ENCODE results near the gene GTPBP6.
"Not testable (repeated sequence)": the region's sequence is repeated elsewhere in the genome, so short reads cannot be mapped to it uniquely, and the experiment has no call there.

Gene GTPBP6

DNA sequence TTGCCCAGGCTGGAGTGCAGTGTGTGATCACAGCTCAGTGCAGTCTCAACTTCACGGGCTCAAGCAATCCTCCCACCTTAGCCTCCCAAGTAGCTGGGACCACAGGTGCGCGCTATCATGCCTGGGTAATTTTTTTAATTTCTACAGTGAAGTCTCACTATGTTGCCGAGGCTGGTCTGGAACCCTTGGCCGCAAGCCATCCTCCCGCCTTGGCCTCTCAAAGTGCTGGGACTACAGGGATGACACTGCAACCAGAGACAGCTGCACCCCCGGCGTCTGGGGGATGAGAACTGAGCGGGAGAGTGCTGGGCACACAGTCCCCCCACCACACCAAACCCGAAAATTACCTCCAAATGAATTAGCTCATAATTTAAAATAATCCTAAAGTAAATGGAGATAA is 33.1 kb upstream of the GTPBP6 start:
- DNase-seq = no peak

DNA sequence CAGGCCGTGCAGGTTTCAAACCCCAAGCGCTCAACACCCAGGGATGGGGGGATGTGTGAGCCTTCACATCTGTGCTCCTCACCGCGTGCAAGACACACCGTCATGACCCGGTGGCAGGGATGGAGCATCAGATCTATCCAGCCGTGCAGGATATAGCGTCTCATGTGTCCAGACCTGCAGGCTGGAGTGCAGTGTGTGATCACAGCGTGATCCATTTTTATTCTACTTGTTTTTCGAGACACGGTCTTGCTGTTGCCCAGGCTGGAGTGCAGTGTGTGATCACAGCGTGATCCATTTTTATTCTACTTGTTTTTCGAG is 32.7 kb upstream of the GTPBP6 start:
- not testable (repeated sequence) for DNase-seq

DNA sequence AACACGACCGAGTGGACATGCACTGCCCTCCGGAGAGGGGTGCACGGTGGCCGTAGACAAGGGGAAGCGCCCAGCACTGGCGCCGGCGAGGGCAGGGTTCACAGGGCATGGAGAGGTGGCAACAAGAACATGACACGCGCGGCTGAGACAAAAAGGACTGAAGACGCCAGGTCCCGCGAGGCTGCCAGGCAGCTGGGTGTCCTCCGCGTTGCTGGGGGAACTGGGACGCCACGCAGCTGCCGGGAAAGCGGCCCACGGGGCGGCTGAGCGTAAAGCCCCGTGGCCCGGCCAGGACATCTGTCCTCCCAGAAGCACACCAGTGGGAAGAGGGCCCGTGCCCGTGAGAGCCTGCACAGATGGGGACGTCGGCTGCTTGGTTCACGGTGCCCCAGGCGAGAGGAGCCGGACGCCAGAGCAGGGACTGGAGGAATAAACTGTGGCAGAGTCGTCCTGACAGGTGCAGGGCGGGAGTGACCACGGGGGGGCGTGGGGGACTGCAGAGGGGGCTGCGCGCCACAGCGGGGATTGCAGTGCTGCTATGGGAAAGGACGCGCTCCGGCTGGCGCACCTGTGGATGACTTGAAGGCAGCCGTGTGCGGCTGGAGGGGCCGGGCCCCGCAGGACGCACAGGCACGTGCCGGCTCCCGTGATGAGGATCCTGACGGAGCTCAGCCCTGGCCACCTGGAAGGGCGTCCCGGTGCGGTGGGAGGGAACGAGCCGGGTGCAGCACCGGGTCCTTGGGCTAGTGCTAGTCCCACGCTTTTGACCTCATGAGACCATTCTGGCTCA is 32.1 kb upstream of the GTPBP6 start:
- DNase-seq = no peak

DNA sequence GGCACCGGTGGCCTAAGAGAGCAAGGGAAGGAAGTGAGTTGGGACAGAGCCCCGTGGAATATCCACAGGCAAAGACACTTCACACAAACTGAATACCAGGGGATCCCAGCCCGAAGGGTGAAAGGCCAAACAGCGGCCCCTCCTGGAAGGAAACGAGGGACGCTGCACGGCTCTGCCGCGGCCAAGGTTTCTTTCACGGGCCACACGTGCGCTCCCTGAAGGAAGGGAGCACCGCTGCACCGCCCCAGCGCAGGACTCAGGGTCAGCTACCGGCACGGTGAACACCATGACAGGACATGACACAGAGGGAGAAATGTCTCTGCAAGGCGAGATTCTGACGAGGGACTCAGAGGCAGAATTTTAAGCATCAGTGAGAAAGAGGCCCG is 31.5 kb upstream of the GTPBP6 start:
- DNase-seq = no peak

DNA sequence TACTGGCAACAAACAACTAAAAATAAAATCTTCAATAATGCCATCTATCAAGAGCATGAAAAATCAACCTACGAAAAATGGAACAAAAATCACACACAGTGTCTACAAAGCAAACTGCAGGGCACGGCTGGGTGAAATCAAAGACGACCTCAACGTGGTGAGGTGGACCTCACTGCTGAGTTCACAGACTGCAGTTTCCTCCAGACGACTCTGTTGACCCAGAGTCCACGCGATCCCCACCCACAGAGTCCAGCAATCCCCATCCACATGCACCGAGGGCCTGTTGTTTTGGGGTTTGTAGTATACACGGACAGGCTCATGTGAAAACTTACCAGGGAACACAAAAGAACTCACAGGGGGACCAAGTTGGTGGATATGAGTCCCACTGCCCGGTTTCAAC is 31.1 kb upstream of the GTPBP6 start:
- DNase-seq = no peak

DNA sequence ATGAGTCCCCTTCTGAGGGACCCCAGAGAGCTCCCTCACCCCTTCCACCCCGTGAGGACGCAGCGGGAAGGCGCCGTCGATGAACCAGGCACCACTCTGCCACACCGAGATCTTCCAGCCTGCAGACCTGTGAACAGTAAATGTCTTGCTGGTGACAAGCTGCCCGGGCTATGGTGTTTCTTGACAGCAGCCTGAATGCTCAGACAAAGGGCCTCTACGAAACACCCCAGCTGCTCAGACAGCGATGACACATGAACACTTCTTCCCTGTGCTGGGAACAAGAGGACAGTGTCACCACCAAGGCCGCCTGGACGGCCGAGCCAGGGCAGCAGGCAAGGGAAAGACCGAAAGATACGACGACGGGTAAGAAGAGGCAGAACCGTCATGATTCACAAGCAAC is 30.6 kb upstream of the GTPBP6 start:
- no peak for DNase-seq

DNA sequence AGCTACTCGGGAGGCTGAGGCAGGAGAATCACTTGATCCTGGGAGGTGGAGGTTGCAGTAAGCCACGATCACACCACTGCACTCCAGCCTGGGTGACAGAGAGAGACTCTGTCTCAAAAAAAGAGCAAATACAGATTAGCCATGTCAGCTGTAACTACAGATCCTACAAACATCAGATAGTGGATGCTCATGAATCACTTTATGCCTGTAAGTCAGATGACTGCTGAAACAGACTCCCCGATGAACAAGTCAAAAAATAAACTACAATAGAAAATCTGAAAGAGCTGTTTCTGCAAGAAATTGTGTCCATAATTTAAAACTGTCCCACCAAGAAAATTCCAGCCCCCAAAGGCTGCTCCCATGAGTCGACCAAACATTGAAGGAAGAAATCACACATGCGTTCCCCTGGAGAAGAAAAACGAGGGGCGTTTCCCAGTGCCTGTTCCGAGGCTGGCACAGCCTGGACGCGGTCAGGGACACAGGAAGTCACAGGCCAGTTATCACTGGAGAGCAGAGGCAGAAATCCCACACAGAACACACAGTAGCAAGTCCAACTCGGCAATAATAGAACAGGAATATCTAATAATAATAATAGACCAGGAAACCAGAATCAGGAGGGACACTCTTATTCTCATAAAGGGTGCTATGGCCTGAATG is 30.0 kb upstream of the GTPBP6 start:
- no peak for DNase-seq

DNA sequence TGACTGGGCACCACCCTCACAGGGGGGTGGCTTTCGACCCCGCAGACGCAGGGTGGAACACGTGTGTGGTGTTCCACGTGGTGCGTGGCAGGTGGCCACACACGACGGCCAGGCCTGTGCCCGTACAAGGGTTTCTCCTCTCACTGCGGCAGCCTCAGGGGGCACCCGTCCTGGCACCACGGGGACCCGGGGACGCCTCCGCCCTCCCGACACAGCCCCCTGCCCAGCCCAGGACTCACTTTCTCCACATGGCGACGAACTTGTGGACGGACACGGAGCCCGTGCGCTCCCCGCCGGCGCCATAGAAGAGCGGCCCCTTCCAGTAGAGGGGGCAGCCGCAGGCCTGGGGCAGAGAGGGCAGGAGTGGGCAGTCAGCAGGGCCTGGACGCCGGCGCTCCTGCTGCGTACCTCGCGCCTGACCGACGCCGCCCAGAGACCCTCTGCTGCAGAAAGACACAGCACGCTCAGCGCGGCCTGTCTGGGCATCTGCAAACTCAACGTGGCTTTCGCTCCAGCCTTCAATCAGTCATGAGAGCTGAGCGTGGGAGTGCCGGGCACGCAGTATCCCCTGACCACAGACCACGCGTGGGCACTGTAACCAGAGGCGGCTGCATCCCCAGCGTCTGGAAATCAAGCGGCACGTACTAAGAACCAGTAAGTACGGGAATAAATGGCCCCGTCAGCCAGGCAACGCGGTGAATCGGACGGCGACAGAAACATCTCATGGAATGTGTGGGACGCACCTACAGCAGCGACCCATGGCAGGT is 28.9 kb upstream of the GTPBP6 start:
- DNase-seq = no peak

DNA sequence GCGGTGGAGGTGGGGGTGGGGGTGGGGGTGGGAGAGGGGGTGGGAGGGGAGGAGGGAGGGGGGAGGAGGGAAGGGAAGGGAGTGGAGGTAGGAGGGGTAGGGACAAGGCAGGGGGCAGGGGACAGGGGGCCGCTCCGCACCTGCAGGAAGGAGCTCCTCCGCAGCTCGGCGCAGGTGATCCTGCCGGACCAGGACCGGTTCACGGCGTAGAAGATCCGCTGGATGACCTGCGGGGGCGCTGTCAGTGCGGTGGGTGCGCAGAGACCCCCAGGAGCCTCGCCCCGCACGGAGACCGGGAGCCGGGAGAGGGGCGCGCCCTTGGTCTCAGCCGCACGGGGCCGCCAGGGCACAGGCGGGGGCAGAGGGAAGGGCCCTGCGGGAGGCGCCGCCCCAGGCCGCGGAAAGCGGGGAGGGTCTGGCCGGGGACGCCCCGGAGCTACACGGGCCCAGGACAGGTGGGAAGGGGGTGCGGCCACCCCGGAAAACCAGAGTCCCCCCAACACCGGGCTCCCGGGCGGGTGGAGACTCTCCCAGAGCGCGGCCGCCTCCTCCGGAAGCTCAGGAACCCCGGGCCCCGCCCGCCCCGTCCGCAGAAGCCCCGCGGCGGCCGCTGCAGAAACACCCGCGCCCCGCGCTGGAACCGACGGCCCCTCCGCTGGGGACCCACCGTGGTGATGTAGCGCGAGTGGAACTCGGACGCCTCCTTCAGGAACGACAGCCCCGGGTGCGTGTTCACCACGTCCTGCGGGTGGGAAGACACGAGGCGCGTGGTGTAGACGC is 27.6 kb upstream of the GTPBP6 start:
- no peak for DNase-seq

DNA sequence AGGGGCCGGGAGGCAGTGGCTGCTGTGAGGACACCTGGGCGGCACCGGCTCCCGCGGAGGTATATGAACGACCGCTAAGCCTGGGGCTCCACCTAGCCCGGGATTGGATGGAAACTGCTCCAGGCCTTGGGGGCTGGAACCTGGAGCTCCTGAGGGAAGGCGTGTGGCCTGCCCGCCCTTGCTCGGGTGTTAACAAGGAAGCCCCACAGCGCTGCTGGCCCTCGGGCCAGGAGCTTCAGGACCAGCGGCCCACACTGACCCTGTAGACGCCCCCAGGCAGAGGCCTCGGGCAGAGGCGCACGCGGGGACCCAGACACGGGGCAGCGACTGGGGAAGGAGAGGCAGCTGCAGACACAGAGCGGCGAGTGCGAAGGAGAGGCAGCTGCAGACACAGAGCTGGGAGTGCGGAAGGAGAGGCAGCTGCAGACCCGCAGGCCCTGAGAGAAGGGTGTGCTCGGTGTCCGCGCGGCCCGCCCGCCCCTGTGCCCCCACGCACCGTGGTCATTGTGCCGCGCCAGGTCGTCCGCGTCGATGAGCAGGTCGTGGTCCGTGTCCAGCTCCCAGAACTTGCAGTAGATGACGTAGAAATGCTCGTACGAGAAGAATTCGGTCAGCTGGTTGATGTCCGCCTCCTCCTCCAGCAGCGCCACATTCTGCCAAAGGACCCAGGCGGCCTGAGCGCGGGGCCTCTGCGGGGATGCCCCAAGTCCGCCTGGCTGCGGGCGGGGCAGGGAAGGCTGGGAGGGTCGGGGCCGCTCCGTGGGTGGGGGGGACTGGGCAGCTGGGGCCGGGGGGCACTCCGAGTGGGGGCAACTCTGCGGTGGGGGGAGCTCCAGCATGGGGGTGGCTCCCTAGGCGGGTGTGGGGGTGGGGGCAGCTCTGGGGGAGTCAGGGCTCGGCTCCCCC is 26.7 kb upstream of the GTPBP6 start:
- DNase-seq = no peak

DNA sequence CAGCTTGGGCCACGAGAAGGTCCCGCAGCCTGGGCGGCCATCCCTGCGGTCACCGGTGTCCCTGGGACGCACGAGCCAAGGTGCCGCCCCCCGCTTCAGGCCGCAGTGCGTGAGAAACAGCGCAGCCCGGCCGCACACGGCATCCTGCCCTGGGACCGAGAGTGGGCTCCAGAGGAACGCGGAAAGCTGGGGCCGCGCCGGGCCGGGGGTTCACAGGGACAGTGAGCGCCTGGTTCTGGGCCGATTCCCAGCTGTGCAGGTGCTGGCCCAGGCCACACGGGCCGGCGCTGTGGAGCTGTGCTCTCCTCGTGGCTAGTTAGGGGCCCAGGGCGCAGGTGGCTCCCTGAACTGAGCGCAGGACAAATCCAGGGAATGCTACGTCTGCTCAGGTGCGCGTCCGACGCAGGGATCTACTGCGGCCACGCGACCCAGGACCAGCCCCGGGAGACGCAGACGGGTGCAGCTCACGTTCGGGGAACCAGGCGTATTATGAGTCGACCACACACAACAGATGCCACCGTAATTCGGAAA is 25.8 kb upstream of the GTPBP6 start:
- DNase-seq = no peak

DNA sequence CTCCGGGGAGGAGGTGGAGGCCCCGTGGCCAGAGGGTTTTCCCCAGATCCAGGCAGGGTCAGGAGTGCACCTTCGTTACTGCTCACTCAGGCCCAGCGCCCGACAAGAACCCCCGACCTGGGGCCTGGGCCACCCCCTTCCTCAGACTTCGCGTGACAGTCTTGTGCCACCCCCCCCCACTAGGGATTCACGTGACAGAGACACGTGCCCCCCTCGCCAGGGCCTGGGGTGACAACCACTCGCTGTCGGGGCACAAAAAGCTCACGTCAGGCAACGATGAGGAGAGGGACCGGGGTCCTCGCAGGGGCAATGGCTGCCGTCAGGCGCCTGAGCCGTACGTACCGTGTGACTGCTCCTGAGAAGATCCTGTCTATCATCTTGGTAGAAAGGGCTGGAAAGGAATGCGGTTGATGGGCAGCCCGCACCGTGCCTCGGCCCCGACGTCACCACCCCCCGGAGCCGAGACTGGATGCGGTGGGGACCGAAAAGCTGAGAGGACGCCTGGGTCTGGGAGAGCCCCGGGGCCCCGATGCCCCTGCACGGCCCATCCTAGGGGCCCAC is 23.0 kb upstream of the GTPBP6 start:
- DNase-seq = no peak

DNA sequence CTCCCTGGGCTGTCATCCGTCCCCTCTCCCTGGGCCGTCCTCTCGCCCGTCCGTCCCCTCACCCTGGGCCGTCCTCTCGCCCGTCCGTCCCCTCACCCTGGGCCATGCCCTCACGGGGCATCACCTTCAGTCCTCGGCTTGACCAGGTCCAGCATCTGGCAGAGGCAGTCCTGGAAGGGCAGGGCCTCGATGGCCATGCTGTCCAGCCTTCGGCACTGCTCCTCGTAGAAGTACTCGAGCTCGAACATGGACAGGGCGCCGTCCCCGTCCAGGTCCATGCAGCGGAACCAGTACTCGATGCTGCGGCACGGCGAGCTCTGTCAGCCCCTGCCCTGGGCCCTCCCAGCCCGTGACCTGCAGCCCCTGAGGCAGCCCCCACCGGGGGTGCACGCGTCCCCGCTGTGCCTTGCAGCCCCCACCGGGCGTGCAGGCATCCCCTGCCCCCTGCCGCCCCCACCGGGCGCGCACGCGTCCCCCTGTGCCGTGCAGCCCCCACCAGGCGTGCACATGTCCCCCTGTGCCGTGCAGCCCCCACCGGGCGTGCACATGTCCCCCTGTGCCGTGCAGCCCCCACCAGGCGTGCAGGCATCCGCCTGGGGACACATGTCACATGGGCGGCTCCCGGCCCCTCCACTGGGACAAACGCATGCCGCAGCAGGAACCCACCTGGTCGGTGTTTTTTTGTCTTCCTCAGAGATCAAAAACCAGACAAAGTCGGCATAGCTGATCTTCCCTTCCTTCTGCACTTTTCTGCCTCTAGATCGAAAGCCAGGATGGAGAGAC is 22.2 kb upstream of the GTPBP6 start:
- no peak for DNase-seq

DNA sequence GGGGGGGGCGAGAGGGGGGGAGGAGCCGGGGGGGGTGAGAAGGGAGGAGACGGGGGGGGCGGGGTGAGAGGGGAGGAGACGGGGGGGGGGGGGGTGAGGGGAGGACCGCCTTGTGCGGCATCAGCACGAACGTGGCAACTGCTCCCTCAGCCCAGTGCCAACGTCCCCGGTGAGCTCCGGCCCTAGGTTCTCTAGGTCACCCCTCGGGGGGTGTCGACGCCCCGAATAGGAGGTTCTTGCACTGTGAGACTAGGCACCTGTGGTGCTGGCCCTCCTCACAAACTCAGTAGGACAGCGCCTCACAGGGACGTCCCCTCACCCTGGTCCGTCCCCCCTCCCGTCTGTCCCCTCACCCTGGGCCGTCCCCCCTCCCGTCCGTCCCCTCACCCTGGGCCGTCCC is 21.5 kb upstream of the GTPBP6 start:
- no peak for DNase-seq

DNA sequence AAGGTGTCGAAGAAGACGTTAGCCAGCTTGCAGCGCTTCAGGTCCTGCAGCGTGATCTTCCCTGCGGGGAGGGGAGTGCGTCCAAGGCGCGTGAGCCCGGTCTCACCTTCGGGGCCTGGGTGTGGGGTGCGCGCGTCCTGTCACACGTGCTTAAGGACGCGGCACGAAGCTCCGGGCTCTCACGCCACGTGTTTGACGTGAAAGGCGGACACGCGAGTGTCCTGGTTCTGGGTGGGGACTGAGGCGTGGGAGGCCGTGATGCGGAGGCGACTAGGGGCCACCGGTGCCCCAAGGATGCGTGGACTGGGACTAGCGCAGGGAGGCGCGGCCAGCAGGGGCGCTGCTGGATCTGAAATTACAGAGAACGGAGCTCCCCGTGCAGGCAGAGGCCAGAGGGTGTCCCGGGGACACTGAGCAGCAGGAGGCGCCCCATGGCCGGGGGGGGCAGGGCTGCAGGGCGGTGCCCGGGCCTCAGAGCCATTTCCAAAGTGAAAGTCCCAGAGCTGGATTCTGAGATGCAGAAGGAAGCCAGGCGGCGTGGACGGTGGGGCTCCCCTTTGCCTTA is 20.3 kb upstream of the GTPBP6 start:
- no peak for DNase-seq

DNA sequence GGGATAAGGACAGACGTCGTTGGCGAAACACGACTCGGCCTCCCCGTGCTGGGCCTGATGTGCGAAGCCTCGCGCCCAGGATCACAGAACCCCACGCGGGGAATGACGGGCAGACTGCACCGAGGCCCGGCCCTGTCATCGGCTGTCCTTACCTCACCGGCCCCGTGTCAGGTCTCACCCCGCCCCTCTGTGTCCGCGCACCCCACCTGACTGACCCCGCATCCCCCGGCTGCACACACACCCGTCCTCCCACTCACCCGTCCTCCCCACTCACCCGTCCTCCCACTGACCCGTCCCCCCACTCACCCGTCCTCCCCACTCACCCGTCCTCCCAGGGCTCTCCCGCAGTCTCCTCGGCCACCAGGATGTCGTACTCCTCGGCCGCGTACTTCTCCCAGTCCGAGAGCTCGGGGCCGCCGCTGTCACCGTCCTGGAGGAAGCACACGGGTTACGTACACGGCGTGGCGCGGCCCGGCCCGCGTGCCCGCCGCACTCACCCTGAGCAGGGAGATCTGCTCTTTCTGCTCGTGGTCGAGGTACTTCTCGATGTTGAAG is 19.8 kb upstream of the GTPBP6 start:
- DNase-seq = no peak

DNA sequence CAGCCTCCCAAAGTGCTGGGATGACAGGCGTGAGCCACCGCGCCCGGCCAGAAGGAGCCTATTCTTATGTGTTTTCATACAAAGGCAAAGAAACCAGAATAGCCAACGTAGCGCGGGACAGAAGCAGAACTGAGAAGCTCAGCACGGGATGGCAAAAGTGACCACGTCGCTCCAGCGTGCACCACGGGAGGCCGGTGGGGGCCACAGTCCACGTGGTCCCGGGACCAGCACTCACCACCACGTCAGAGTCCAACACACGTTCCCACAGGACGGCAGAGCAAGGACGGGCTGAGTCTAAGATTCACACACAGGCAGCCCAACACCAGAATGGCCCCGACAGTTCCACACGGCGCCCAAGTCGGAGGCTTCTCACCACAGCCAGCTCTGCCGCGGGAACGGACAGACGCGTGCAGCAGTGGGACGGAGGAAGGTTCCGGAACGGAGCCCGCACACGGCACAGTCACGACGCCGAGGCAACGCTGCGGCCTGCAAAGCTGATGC is 18.8 kb upstream of the GTPBP6 start:
- no peak for DNase-seq

DNA sequence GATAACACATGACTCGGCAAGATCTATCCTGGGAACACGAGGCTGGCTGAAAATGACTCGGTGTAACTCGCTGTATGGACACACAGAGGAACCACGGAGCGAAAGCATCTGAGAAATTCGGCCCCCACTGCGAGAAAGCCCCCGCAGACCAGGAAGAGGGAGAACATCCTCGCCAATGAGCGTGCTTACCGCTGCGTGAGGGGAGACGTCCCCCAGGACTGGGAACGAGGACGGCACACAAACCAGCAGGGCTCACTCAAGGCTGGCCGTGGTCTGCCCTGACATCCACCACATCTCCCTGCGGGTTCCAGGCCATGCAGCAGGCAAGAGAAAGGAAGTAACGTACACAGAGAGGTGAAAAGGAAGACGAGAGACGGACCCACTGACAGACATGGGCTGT is 17.6 kb upstream of the GTPBP6 start:
- no peak for DNase-seq

DNA sequence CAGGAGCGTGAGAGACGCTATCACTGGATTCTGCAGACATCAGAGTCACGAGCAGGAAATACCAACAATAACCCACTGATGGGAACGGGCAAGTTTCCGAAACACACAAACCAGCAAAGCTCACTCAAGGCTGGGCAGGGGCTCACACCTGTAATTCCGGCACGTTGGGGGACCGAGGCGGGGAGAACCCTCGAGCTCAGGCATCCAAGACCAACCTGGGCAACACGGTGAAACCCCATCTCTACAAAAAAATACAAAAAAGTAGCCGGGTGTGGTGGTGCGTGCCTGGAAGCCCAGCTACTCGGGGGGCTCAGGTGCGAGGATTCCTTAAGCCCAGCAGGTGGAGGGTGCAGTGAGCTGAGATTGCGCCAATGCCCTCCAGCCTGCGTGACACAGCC is 17.2 kb upstream of the GTPBP6 start:
- no peak for DNase-seq

Measured in CD4-positive, alpha-beta T cell treated with Interleukin-4 for 1 hour (primary cell).